GM12892 (cell line): Measurements from ENCODE around the gene ENOX1.

ENCODE experiments used
- POLR2A ChIP-seq: IDR thresholded peaks from 2 replicates; pipeline ENCODE4 v1.6.1; 2011; ENCODE audit warnings: low read depth, low read length, control low read depth
- POLR2AphosphoS5 ChIP-seq: IDR thresholded peaks from 2 replicates; pipeline ENCODE4 v1.6.1; 2011; ENCODE audit warnings: low read depth, low read length, control low read depth
- TAF1 ChIP-seq: IDR thresholded peaks from 2 replicates; pipeline ENCODE4 v1.6.1; 2011; ENCODE audit warnings: low read depth, mild to moderate bottlenecking, control low read depth, low read length, borderline replicate concordance

GRCh38 chr13:43305416-43305815, 481.4 kb downstream of the ENOX1 start:
- TF ChIP-seq TAF1: no peak
- no peak for TF ChIP-seq POLR2A
- no peak for TF ChIP-seq POLR2AphosphoS5
